ENCODE results near the gene CIAO3.
A peak's percentile ranks its signal among the peaks of the same experiment; 100 is the strongest.
"Not testable (repeated sequence)": the region's sequence is repeated elsewhere in the genome, so short reads cannot be mapped to it uniquely, and the experiment has no call there.

Gene CIAO3

DNA sequence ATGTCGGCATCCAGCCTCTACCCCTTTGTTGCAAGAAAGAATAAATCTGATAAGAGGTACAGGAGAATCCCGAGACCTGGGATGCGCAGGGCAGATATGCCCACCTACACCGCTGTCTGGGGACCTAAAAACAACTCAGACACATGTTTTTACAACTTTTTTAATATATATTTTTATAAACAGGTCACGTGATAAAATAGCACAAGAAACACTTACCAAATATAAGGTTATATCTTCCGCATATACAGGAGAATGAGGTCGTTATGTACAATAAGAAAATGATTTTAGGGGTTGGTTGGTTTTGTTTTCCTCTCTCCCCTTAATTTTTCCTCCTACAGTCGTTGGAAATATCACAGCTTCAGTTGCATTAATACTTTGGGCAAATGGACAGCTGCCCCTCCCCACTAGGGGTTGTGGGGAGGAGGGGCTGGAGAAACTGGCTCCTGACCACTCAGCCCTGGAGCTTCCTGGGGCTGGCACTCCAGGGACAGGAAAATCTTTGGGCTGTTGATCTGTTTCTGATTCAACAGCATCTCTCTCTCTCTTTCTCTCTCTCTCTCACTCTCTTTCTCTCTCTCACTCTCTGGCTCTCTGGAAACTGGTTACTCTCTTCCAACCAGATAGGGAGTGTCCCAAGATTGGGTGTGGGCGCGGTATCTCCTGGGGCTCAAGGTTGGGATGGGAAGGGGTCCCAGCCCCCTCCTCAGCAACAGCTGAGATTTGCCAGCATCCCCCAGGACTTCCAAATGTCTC, 48.3 kb downstream of the CIAO3 start:
- DNase-seq = no peak
- TF ChIP-seq POLR2A (IDR thresholded peaks at IDR 0.05; ENCODE audit: low read length) = no peak
- no peak for TF ChIP-seq GATA1 (IDR thresholded peaks at IDR 0.05; ENCODE audit: low read depth, low read length)

DNA sequence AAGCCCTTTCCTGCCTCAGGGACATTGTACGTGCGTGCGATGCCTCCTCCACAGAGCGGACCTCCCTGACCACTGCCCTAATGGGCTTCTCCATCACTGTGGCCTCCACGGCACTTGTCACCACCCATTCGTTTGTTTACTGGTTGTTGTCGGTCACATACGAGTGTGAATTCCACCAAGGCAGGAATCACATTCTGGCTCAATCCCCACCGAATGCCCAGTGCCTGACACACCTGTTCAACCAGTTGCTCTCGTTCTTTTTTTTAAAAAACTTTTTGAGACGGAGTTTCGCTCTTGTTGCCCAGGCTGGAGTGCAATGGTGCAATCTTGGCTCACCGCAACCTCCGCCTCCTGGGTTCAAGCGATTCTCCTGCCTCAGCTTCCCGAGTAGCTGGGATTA, 49.6 kb downstream of the CIAO3 start:
- DNase-seq = not testable (repeated sequence)

DNA sequence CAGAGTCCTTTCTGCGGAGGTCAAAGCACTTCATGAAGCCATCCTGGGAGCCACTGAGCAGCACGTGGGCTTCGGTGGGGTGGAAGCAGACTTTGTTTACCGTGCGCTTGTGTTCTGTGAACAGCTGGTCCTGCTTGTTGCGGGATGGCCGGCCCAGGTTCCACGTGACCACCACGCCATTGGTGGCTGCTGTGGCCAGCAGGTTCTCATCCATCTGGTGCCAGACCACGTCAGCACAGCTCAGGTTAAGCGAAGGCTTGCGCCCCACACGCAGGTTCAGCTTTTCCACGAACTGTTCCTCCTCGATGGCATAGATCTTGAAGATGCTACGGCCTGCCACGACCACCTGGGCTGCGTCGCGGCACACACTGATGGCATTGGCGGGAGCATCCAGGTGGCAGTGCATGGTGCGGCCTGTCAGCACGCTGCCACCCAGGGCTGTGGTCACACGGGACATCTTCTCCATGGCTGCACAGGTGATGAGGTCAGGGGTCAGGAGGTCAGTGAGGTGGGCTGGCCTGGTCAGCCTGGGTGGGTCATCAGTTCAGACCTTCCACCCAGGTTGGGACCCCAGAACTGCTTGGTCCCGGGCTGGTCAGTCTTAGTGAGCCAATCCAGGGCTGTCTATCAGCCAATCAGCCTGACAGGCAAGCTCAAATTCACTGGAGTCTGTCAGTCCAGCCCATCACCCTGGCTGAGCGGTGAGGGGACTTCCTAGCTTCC, 51.5 kb downstream of the CIAO3 start:
- no peak for DNase-seq
- TF ChIP-seq GATA1 (IDR thresholded peaks at IDR 0.05; ENCODE audit: low read depth, low read length) (no peak), POLR2A (IDR thresholded peaks at IDR 0.05; ENCODE audit: low read length) (no peak)

DNA sequence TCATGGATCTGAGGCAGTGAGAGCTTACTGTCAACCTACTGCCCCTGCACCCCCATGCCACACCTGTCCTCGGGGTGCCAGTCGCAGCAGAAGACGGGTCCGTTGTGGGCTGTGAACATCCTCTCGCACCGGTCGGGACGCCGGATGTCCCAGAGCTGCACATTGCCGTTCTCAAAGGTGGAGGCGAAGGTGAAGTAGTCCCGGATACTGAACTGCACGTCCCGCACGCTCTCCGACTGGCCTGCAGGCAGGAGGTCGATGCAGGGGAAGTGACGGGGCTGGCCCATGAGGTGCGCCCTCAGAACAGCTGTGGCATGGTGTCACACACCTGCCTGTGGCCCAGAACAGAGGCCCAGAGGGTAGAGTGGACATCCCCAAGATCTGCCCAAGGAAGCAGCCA, 53.3 kb downstream of the CIAO3 start:
- TF ChIP-seq POLR2A (IDR thresholded peaks at IDR 0.05; ENCODE audit: low read length) (no peak), GATA1 (IDR thresholded peaks at IDR 0.05; ENCODE audit: low read depth, low read length) (no peak)
- no peak for DNase-seq

DNA sequence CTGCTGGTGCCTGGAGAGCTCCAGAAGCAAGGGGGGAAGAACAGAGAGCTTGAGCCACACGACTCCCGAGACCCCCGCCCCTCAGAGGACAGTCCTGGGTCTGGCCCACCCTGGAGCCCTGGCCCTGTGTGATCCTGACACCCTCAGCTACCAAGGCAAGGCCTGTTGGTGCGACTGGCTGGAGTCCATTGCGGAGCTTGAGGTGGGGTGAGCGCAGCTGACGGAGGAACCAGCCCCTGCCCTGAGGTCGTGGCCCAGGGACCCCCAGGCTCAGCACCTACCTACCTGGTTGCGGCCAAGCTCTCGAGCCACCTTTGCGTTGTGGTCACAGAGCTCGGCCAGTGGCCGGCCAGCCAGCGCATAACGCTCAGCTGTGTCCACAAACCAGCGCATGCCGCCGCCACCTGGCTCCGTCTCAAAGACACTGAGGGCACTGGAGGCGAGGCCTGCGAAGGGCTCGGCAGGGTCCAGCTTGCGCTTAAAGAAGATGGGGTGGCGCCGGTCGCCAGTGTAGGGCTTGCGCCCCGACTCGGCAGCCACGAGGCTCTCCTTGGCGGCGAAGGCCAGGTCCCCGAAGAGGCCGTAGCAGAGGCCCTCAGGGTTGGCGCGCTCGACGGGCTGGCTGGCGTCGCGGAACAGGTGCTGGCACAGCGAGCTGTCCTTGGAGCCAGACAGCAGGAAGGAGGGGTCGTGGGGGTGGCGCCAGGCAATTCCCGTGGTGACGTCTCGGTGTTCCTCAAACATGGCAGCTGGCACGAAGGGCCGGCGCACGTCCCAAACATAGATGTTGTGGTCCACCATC, 54.1 kb downstream of the CIAO3 start:
- TF ChIP-seq POLR2A (IDR thresholded peaks at IDR 0.05; ENCODE audit: low read length) (no peak), GATA1 (IDR thresholded peaks at IDR 0.05; ENCODE audit: low read depth, low read length) (no peak)
- DNase-seq = no peak

DNA sequence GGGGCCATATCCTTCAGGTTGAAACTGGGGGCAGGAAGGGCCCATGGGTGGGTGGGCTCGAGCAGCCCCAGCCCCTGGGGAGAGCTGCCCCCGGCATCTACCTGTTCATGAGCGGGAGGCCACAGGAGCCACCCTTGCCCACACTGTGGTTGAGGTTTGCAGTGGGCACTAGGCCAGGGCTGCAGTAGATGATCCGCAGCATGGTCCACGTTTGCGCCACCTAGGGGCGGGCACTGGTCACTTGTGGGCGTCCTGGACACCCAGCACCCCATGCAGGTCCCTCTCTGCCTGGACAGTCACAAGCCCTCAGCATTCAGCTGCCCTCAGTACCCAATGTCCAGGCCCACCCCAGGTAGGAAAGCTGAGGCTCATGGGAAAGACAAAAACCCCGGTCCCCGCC, 54.8 kb downstream of the CIAO3 start:
- peak; percentile 64 for DNase-seq
- TF ChIP-seq GATA1 (IDR thresholded peaks at IDR 0.05; ENCODE audit: low read depth, low read length) (no peak), POLR2A (IDR thresholded peaks at IDR 0.05; ENCODE audit: low read length) (no peak)

DNA sequence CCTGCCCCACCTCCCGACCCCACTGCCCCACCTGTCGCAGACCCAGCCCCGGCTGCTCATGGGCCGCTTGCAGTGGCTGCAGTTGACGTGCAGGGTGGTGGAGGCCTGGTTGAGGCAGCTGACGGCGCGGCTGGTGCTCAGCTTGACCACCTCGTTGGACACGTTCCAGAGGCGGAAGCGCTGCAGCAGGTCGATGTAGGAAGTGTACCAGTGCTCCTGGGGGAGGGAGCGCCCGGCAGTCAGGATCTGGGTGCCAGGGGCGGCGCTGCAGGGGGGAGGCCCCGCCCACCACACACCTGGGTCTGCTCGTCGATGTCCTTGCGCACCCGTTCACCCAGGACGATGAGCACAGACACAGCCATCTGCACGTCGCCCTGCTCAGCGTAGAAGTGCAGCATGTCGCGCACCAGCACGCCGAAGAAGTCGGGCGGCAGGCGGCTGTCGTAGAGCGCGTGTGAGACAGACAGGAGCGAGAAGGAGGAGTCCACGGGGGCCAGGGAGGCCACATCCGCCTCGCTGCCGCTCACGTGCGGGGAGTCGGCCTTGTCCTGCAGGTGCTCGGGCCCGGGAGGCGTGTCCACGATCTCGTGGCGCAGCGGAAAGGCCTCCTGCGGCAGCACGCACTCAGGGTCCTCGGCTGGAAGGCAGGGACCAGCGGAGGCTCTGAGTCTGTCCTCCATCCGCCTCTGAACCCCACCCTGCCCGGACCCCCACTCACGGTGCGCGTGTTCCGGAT, 55.7 kb downstream of the CIAO3 start:
- TF ChIP-seq GATA1 (IDR thresholded peaks at IDR 0.05; ENCODE audit: low read depth, low read length) (no peak), POLR2A (IDR thresholded peaks at IDR 0.05; ENCODE audit: low read length) (no peak)
- DNase-seq = peak in 1 of 2 experiments; percentile 30

DNA sequence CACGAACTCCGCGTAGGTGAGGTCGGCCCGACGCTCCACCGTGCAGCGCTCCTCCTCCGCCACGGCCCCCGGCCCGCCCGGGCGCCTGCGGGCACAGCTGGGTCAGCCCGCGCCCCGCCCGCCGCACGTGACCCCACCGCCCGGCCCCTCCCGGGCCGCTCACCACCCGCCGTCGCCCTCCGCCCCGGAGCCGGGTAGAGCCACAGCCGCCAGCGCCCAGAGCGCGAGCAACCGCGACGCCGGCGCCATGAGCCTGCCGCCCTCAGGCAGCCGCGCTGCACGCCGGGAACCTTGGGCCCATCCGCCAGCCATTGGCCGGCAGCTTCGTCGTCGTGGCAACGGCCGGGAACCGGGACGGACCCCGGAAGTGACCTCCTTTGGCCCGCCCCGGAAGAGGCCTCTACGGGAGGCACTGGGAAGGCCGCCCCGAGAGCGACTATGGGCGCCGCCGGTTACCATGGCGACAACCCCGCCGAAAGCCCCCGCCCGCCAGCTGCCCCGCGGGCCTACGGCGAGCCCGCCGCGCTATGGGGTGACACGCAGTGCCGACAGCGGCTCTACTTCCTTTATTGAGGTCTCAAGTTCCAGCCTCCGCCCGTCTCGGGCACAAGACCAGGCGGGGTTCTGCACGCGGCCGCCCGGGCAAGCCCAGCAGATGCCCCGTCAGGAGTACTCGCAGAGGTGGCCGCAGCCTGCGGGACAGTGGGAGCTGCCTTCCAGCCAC, 56.6 kb downstream of the CIAO3 start, which contains the start of gene JMJD8:
Gene JMJD8, minus strand, starts transcription at position 264 of the 724 bp plus-strand sequence. Its CDS starts 15 bp downstream, at position 249.
- DNase-seq = peak; percentile 97 to 98
- TF ChIP-seq POLR2A (IDR thresholded peaks at IDR 0.05; ENCODE audit: low read length) = peak; percentile 69
- no peak for TF ChIP-seq GATA1 (IDR thresholded peaks at IDR 0.05; ENCODE audit: low read depth, low read length)

DNA sequence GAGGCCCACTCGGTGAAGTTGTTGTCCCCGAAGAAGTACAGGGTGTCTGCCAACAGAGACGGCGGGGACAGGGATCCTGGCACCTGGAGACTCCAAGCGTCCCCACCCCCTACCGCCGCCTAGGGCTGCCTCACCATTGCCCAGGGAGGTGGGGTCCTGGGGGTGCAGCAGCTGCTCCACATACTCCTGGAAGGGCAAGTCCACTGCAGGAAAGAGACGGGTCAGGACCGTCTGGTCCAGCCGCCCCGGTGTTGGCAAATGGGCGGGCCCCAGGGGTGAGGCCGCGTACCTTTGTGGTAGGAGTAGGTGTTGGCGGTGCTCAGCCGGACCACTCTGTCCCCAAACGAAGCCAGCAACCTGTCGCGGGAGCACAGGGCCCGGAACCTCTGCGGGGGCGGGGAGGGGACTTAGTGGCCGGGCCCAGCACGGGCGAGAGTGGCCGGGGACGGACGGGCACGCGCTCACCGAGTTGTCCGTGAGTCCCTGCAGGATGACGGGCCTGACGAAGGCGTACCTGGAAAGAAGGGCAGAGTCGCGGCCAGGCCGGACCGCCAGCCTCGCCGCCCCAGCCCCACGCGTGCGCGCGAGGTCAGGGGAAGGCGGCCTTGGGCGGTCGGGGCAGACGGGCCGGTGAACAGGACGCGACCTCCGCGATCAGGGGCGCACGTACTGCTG, 57.3 kb downstream of the CIAO3 start:
- peak in 1 of 2 experiments; percentile 62 for DNase-seq

DNA sequence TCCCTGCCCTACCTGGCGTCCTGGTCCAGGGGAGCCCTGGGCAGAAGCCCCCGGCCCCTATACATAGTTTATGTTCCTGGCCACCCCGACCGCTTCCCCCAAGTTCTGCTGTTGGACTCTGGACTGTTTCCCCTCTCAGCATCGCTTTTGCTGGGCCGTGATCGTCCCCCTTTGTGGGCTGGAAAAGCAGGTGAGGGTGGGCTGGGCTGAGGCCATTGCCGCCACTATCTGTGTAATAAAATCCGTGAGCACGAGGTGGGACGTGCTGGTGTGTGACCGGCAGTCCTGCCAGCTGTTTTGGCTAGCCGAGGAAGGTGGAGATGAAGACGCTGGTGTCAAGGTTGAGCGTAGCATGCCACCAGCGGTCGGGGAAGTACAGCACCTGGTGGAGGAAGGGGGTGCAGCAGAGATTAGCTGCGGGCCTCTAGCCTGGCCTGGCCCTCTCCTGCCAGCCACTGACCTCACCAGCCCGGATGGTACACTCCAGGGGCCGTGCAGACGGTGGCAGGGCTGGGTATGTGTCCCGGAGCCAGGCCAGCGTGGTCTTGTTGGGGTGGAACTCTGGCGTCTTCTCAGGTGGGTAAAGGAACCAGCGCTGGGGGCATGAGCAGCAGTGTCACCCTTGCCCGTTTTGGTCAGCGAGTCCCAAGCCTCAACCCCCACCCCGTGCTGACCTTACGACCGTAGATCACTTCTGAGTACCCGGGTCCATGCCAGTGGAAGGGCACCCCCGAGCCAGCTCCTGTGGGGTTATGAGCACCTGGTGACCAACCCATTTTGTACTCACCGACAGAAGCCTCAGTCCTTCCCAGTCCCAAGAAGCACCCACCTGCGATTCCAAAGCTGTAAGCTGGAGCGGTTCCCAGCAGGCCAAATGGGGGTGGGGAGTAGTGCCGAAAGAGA, 58.1 kb downstream of the CIAO3 start:
- no peak for TF ChIP-seq GATA1 (IDR thresholded peaks at IDR 0.05; ENCODE audit: low read depth, low read length)
- no peak for TF ChIP-seq POLR2A (IDR thresholded peaks at IDR 0.05; ENCODE audit: low read length)
- no peak for DNase-seq

More for the DNA sequence above, 57.3 kb downstream of the CIAO3 start:
- TF ChIP-seq GATA1 (IDR thresholded peaks at IDR 0.05; ENCODE audit: low read depth, low read length) (no peak), POLR2A (IDR thresholded peaks at IDR 0.05; ENCODE audit: low read length) (no peak)

DNA sequence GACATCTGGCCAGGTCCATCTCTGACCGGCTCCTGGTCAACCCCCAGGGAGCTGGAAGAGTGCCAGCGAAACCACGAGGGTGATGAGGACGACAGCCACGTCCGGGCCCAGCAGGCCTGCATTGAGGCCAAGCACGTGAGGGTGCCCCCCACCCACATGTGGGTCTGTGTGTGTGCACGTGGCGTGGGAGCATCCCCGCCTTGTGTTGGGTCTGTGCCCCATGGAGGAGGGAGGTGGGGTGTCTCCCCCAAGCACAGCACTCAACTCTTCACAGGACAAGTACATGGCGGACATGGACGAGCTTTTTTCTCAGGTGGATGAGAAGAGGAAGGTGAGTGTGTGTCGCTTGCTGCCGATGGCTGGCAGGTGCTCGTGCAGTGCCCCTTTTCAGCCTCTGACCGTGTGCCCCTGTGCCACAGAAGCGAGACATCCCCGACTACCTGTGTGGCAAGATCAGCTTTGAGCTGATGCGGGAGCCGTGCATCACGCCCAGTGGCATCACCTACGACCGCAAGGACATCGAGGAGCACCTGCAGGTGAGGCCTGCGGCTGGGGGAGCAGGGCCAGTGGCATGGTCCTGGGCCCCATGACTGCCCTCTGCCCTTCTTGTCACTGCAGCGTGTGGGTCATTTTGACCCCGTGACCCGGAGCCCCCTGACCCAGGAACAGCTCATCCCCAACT, 58.9 kb downstream of the CIAO3 start:
- peak in 1 of 2 experiments; percentile 29 for DNase-seq
- TF ChIP-seq GATA1 (IDR thresholded peaks at IDR 0.05; ENCODE audit: low read depth, low read length) = no peak
- no peak for TF ChIP-seq POLR2A (IDR thresholded peaks at IDR 0.05; ENCODE audit: low read length)
